Measurements from ENCODE around the gene MAMDC4. TPM values are rescaled to one million over a fixed set of nuclear protein-coding genes. Genes with fewer than 3 reads are reported as not detected.

Gene MAMDC4
- total and polyA plus RNA-seq, 2 of the 13 experiments (the other 11 are each of a cell fraction or from before 2014, with no cell fraction given), result 6.0 to 6.8 TPM

DNA sequence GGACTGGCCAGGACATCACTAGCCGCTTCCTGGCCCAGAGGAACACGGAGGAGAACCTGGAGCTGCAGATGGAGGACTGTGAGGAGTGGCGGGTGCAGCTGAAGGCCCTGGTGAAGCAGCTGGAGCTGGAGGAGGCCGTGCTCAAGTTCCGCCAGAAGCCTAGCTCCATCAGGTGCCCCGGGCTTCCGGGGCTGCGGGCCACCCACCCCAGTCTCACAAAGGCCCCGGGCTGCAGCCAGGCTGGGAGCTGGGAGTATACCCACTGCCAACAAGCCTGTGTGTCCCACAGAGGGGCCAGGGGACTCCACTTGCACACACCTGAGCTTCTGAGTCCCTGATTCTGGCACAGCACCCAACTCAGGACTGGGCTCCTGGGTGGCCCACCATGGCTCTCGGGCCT lies 46.1 kb upstream of the MAMDC4 start:
- intact Hi-C loops (cut with micrococcal nuclease; ENCODE audit: unreplicated experiment), result no loop called here
- Histone ChIP-seq H3K79me2 (ENCODE audit: insufficient read depth, low read length) (peaks cover 55% of the 10 kb centered on the region), H3K36me3 (replicated peaks in 1 of 2; ENCODE audit: control insufficient read depth in 1 of 2, insufficient read depth in 2 of 2, low read length in 2 of 2) (peaks cover 2 to 3% of the 10 kb centered on the region in 2 experiments; a peak in 3 of 5 replicates), H2AFZ (ENCODE audit: low read length) (no peak overlapping the region), H3K9me3 (ENCODE audit: low read length) (no peaks in the 10 kb centered on the region), H3K27ac (ENCODE audit: extremely low read length, insufficient read depth, low read length) (peak overlapping the region; percentile 76), H3K4me2 (ENCODE audit: low read depth, low read length) (peak overlapping the region; percentile 72), H3K4me3 (replicated peaks in 1 of 3; ENCODE audit: insufficient read depth in 1 of 3, low read depth in 2 of 3, low read length in 3 of 3) (peak overlapping the region; percentile 61 to 96 (median 88); a peak in 5 of 6 replicates), H4K20me1 (ENCODE audit: insufficient read depth, low read length) (no peaks in the 10 kb centered on the region; the same call in 1 of the 2 replicates), H3K4me1 (ENCODE audit: insufficient read depth, low read length) (peaks cover 74% of the 10 kb centered on the region), H3K9ac (ENCODE audit: insufficient read depth, low read depth, low read length) (peak overlapping the region; percentile 86; the same call in 1 of the 2 replicates), H3K27me3 (ENCODE audit: control insufficient read depth in 1 of 2, insufficient read depth in 2 of 2, low read length in 2 of 2) (no peaks in the 10 kb centered on the region)
- in situ Hi-C loops (cut with HindIII; ENCODE audit: extremely low pct_ligation_motif_present, low pct_unique_long_range_greater_than_20kb), result no loop called here
- DNase-seq (ENCODE audit: low spot score) (no peak), ATAC-seq (no peak), FAIRE-seq (no peak)
- POLR2A ChIA-PET, result interaction anchor here (0.6 to 3.2 kb wide), 5 partner anchors 10 to 78 kb away, joined by 3 to 12 read pairs (median 6); partner anchors contain the start of gene CCDC183
- peak; percentile 60; the same call in 1 of the 2 replicates for TF ChIP-seq ZBTB38 (CRISPR knock-in tag; IDR thresholded peaks at IDR 0.05)
- peak; percentile 33; the same call in 1 of the 2 replicates for TF ChIP-seq ZC3H13 (CRISPR knock-in tag; IDR thresholded peaks at IDR 0.05)
- TF ChIP-seq ZSCAN25 (CRISPR knock-in tag; IDR thresholded peaks at IDR 0.05), result no peak
- peak; percentile 74 for TF ChIP-seq AGO1 (IDR thresholded peaks at IDR 0.05; ENCODE audit: low read depth, low read length, poor library complexity, severe bottlenecking)
- TF ChIP-seq, protein P1, sequence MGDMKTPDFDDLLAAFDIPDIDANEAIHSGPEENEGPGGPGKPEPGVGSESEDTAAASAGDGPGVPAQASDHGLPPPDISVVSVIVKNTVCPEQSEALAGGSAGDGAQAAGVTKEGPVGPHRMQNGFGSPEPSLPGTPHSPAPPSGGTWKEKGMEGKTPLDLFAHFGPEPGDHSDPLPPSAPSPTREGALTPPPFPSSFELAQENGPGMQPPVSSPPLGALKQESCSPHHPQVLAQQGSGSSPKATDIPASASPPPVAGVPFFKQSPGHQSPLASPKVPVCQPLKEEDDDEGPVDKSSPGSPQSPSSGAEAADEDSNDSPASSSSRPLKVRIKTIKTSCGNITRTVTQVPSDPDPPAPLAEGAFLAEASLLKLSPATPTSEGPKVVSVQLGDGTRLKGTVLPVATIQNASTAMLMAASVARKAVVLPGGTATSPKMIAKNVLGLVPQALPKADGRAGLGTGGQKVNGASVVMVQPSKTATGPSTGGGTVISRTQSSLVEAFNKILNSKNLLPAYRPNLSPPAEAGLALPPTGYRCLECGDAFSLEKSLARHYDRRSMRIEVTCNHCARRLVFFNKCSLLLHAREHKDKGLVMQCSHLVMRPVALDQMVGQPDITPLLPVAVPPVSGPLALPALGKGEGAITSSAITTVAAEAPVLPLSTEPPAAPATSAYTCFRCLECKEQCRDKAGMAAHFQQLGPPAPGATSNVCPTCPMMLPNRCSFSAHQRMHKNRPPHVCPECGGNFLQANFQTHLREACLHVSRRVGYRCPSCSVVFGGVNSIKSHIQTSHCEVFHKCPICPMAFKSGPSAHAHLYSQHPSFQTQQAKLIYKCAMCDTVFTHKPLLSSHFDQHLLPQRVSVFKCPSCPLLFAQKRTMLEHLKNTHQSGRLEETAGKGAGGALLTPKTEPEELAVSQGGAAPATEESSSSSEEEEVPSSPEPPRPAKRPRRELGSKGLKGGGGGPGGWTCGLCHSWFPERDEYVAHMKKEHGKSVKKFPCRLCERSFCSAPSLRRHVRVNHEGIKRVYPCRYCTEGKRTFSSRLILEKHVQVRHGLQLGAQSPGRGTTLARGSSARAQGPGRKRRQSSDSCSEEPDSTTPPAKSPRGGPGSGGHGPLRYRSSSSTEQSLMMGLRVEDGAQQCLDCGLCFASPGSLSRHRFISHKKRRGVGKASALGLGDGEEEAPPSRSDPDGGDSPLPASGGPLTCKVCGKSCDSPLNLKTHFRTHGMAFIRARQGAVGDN (CRISPR knock-in tag; IDR thresholded peaks at IDR 0.05), result 0 out of 2 replicates have a peak, but pooled peaks have one; percentile 12
- TF ChIP-seq SPEN (CRISPR knock-in tag; IDR thresholded peaks at IDR 0.05; ENCODE audit: low read depth), result 0 out of 2 replicates have a peak, but pooled peaks have one; percentile 5
- peak; percentile 57 for TF ChIP-seq RBFOX2 (IDR thresholded peaks at IDR 0.05; ENCODE audit: low read depth, low read length)
- TF ChIP-seq, protein P2, sequence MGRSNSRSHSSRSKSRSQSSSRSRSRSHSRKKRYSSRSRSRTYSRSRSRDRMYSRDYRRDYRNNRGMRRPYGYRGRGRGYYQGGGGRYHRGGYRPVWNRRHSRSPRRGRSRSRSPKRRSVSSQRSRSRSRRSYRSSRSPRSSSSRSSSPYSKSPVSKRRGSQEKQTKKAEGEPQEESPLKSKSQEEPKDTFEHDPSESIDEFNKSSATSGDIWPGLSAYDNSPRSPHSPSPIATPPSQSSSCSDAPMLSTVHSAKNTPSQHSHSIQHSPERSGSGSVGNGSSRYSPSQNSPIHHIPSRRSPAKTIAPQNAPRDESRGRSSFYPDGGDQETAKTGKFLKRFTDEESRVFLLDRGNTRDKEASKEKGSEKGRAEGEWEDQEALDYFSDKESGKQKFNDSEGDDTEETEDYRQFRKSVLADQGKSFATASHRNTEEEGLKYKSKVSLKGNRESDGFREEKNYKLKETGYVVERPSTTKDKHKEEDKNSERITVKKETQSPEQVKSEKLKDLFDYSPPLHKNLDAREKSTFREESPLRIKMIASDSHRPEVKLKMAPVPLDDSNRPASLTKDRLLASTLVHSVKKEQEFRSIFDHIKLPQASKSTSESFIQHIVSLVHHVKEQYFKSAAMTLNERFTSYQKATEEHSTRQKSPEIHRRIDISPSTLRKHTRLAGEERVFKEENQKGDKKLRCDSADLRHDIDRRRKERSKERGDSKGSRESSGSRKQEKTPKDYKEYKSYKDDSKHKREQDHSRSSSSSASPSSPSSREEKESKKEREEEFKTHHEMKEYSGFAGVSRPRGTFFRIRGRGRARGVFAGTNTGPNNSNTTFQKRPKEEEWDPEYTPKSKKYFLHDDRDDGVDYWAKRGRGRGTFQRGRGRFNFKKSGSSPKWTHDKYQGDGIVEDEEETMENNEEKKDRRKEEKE (IDR thresholded peaks at IDR 0.05), result no peak
- WGBS (ENCODE audit: low lambda C conversion rate), result 93% methylated on average over 3 of the region's 10 CpGs
- CTCF ChIA-PET (ENCODE audit: low intra/inter-chr PET ratio, low total read pairs), result no interaction called here
- BruUV-seq (replicated peaks), result no TSS peak
